WTC11 (cell line): Measurements from ENCODE around the gene INPP4A. TPM values are rescaled to one million over a fixed set of nuclear protein-coding genes. Genes with fewer than 3 reads are reported as not detected.

Source experiments
- ATAC-seq: fragments of 200-7000 bp; cut with Tn5 transposase; 2 replicates; pipeline ENCODE4 v1.10.0; 2021; ENCODE audit warnings: mild to moderate bottlenecking, moderate library complexity
- CTCF ChIA-PET: fragments of 300-600 bp; sonication (Branson Sonifier 250); formaldehyde crosslinking; loops from one replicate; lab custom pipeline; 2021; ENCODE audit warnings: antibody characterized with exemption; lab: Charles Lee
- POLR2A ChIA-PET: fragments of 350-600 bp; sonication (Branson Sonifier 250); formaldehyde crosslinking; loops from one replicate; lab custom pipeline; 2021; ENCODE audit warnings: antibody characterized with exemption; lab: Charles Lee
- DNase-seq: peaks from one replicate; pipeline ENCODE4 v3.0.0; 2021; ENCODE audit warnings: low spot score
- H3K27ac Mint-ChIP-seq: 2 replicates; pipeline ENCODE4 v1.8.0; 2021; ENCODE audit warnings: mixed read lengths
- H3K27me3 Mint-ChIP-seq: 2 replicates; pipeline ENCODE4 v1.8.0; 2021; ENCODE audit warnings: low read depth, mild to moderate bottlenecking, moderate library complexity, mixed read lengths
- H3K36me3 Mint-ChIP-seq: 2 replicates; pipeline ENCODE4 v1.8.0; 2021; ENCODE audit warnings: mixed read lengths
- H3K4me1 Mint-ChIP-seq: 2 replicates; pipeline ENCODE4 v1.8.0; 2022; ENCODE audit warnings: mixed read lengths
- H3K4me3 Mint-ChIP-seq: 2 replicates; pipeline ENCODE4 v1.8.0; 2021; ENCODE audit warnings: mild to moderate bottlenecking, moderate library complexity, mixed read lengths
- H3K9me3 Mint-ChIP-seq: 2 replicates; pipeline ENCODE4 v1.8.0; 2021; ENCODE audit warnings: mixed read lengths
- AFF4 ChIP-seq: sonication (generic); formaldehyde crosslinking; IDR thresholded peaks from 2 replicates; pipeline ENCODE4 v1.8.1; 2023; ENCODE audit warnings: mild to moderate bottlenecking, missing genetic modification reagents, borderline replicate concordance
- ATF3 ChIP-seq: sonication (generic); formaldehyde crosslinking; conservative IDR thresholded peaks from 2 replicates; pipeline ENCODE4 v1.8.1; 2022; ENCODE audit warnings: mild to moderate bottlenecking, missing genetic modification reagents
- ATF6 ChIP-seq: sonication (generic); formaldehyde crosslinking; IDR thresholded peaks from 2 replicates; pipeline ENCODE4 v1.8.1; 2023; ENCODE audit warnings: mild to moderate bottlenecking, missing genetic modification reagents
- CREM ChIP-seq: sonication (generic); formaldehyde crosslinking; IDR thresholded peaks from 2 replicates; pipeline ENCODE4 v1.8.1; 2022; ENCODE audit warnings: mild to moderate bottlenecking, missing genetic modification reagents, moderate library complexity
- EMX1 ChIP-seq: fragments of 250-450 bp; sonication (Bioruptor Pico); IDR thresholded peaks from 2 replicates; pipeline ENCODE4 v1.8.0; 2021; ENCODE audit warnings: mild to moderate bottlenecking
- MYBL2 ChIP-seq: sonication (generic); formaldehyde crosslinking; IDR thresholded peaks from 2 replicates; pipeline ENCODE4 v1.8.1; 2023; ENCODE audit warnings: mild to moderate bottlenecking, moderate library complexity, missing genetic modification reagents
- NR1H2 ChIP-seq: sonication (generic); formaldehyde crosslinking; IDR thresholded peaks from 2 replicates; pipeline ENCODE4 v1.9.0; 2021; ENCODE audit warnings: mild to moderate bottlenecking, moderate library complexity, missing genetic modification reagents
- NR2C2 ChIP-seq: sonication (generic); formaldehyde crosslinking; IDR thresholded peaks from 2 replicates; pipeline ENCODE4 v1.8.0; 2022; ENCODE audit warnings: mild to moderate bottlenecking, missing genetic modification reagents
- PREB ChIP-seq: sonication (generic); formaldehyde crosslinking; IDR thresholded peaks from 2 replicates; pipeline ENCODE4 v1.8.1; 2022; ENCODE audit warnings: mild to moderate bottlenecking, missing genetic modification reagents, moderate library complexity, borderline replicate concordance
- SMAD3 ChIP-seq: sonication (generic); formaldehyde crosslinking; IDR thresholded peaks from 2 replicates; pipeline ENCODE4 v1.8.0; 2022; ENCODE audit warnings: missing genetic modification reagents, mild to moderate bottlenecking, borderline replicate concordance
- SMAD4 ChIP-seq: sonication (generic); formaldehyde crosslinking; IDR thresholded peaks from 2 replicates; pipeline ENCODE4 v1.8.0; 2022; ENCODE audit warnings: mild to moderate bottlenecking, missing genetic modification reagents
- ZNF263 ChIP-seq: sonication (generic); formaldehyde crosslinking; IDR thresholded peaks from 2 replicates; pipeline ENCODE4 v1.8.1; 2022; ENCODE audit warnings: low read depth, mild to moderate bottlenecking, moderate library complexity, missing genetic modification reagents
- ZNF416 ChIP-seq: fragments of 250-450 bp; sonication (Bioruptor Pico); IDR thresholded peaks from 2 replicates; pipeline ENCODE4 v1.9.0; 2021; ENCODE audit warnings: mild to moderate bottlenecking, inconsistent platforms
- ZNF532 ChIP-seq: fragments of 250-450 bp; sonication (Bioruptor Pico); IDR thresholded peaks from 2 replicates; pipeline ENCODE4 v1.9.0; 2021; ENCODE audit warnings: mild to moderate bottlenecking, borderline replicate concordance
- total RNA-seq: library from RNA; stranded (reverse); gene quantifications from 3 replicates; pipeline ENCODE4 v1.2.3, GENCODE V29; 2021
- TF ChIP-seq, protein P1 (sequence below): sonication (generic); formaldehyde crosslinking; IDR thresholded peaks from 2 replicates; pipeline ENCODE4 v1.8.1; 2022; ENCODE audit warnings: low read depth, mild to moderate bottlenecking, moderate library complexity, missing genetic modification reagents, borderline replicate concordance

INPP4A gene
- total RNA-seq, 1 experiment from 2014 or later, result 38.3 TPM

- ATAC-seq, result no peak
- CTCF ChIA-PET, result interaction anchor here (0.5 kb wide), 1 partner anchor 91 kb away, joined by 3 read pairs; no protein-coding TSS in a partner anchor
- Mint-ChIP-seq H3K9me3 (peaks cover 34% of the 10 kb centered on the region), H3K27ac (no peak overlapping the region), H3K4me3 (no peak overlapping the region), H3K27me3 (no peaks in the 10 kb centered on the region), H3K4me1 (peaks cover 20% of the 10 kb centered on the region), H3K36me3 (peaks cover 33% of the 10 kb centered on the region)
- POLR2A ChIA-PET, result no interaction called here
- no peak for DNase-seq
- no peak for TF ChIP-seq PREB (CRISPR knock-in tag)
- TF ChIP-seq ZNF263 (CRISPR knock-in tag), result no peak
- TF ChIP-seq CREM (CRISPR knock-in tag), result no peak
- no peak for TF ChIP-seq NR2C2 (CRISPR knock-in tag)
- TF ChIP-seq ATF6 (CRISPR knock-in tag), result no peak
- no peak for TF ChIP-seq EMX1 (CRISPR knock-in tag)
- TF ChIP-seq, protein P1, sequence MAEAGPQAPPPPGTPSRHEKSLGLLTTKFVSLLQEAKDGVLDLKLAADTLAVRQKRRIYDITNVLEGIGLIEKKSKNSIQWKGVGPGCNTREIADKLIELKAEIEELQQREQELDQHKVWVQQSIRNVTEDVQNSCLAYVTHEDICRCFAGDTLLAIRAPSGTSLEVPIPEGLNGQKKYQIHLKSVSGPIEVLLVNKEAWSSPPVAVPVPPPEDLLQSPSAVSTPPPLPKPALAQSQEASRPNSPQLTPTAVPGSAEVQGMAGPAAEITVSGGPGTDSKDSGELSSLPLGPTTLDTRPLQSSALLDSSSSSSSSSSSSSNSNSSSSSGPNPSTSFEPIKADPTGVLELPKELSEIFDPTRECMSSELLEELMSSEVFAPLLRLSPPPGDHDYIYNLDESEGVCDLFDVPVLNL (CRISPR knock-in tag), result no peak
- TF ChIP-seq NR1H2, result no peak
- TF ChIP-seq SMAD4 (CRISPR knock-in tag), result no peak
- TF ChIP-seq ATF3 (CRISPR knock-in tag), result no peak
- TF ChIP-seq ZNF416 (CRISPR knock-in tag), result no peak
- TF ChIP-seq SMAD3 (CRISPR knock-in tag), result no peak
- no peak for TF ChIP-seq MYBL2 (CRISPR knock-in tag)
- no peak for TF ChIP-seq ZNF532 (CRISPR knock-in tag)
- TF ChIP-seq AFF4, result no peak
Observed at GRCh38 chr2:98492441-98492840, 47.8 kb downstream of the INPP4A start.
